MM.1S (cell line): Measurements from ENCODE around the gene MARCHF10.

Source experiments
- DNase-seq: peaks from one replicate; pipeline ENCODE4 v3.0.0-alpha.2; 2015
- H2AFZ ChIP-seq: fragments of 300-600 bp; sonication (generic); 2 replicates; pipeline ENCODE4 v1.6.0; 2016; ENCODE audit warnings: antibody characterized with exemption, low read length
- H3F3A ChIP-seq: fragments of 300-600 bp; sonication (generic); 2 replicates; pipeline ENCODE4 v1.6.1; 2016; ENCODE audit warnings: mild to moderate bottlenecking, antibody characterized with exemption, low read length, moderate library complexity, mixed read lengths; ENCODE audit not compliant: insufficient read depth
- H3K27ac ChIP-seq: fragments of 300-600 bp; sonication (generic); 2 replicates; pipeline ENCODE4 v1.5.1; 2016; ENCODE audit warnings: mild to moderate bottlenecking, low read length
- H3K27me3 ChIP-seq: fragments of 300-600 bp; sonication (generic); replicated peaks from 2 replicates; pipeline ENCODE4 v1.6.0; 2016; ENCODE audit warnings: low read length; ENCODE audit not compliant: insufficient read depth
- H3K36me3 ChIP-seq: fragments of 300-600 bp; sonication (generic); replicated peaks from 2 replicates; pipeline ENCODE4 v1.6.1; 2016; ENCODE audit warnings: mild to moderate bottlenecking, low read length, mixed read lengths; ENCODE audit not compliant: insufficient read depth
- H3K4me1 ChIP-seq: fragments of 300-600 bp; sonication (generic); 2 replicates; pipeline ENCODE4 v1.6.1; 2016; ENCODE audit warnings: low read length, mixed read lengths
- H3K4me2 ChIP-seq: fragments of 300-600 bp; sonication (generic); 2 replicates; pipeline ENCODE4 v1.6.0; 2016; ENCODE audit warnings: low read depth, low read length
- H3K4me3 ChIP-seq: fragments of 300-600 bp; sonication (generic); 2 replicates; pipeline ENCODE4 v1.5.1; 2016; ENCODE audit warnings: low read length, mixed read lengths
- H3K79me2 ChIP-seq: fragments of 300-600 bp; sonication (generic); 2 replicates; pipeline ENCODE4 v1.6.1; 2016; ENCODE audit warnings: mixed run types, low read length, mixed read lengths
- H3K9ac ChIP-seq: fragments of 300-600 bp; sonication (generic); 2 replicates; pipeline ENCODE4 v1.6.1; 2016; ENCODE audit warnings: low read length, mixed read lengths
- H3K9me2 ChIP-seq: fragments of 300-600 bp; sonication (generic); replicated peaks from 2 replicates; pipeline ENCODE4 v1.6.1; 2016; ENCODE audit warnings: mild to moderate bottlenecking, low read length, mixed read lengths; ENCODE audit not compliant: insufficient read depth
- H3K9me3 ChIP-seq: fragments of 300-600 bp; sonication (generic); replicated peaks from 2 replicates; pipeline ENCODE4 v1.6.1; 2016; ENCODE audit warnings: mild to moderate bottlenecking, low read length, mixed read lengths; ENCODE audit not compliant: insufficient read depth
- H4K20me1 ChIP-seq: fragments of 300-600 bp; sonication (generic); 2 replicates; pipeline ENCODE4 v1.6.1; 2016; ENCODE audit warnings: mild to moderate bottlenecking, low read length, moderate library complexity, mixed read lengths; ENCODE audit not compliant: insufficient read depth
- EZH2 ChIP-seq: fragments of 300-600 bp; sonication (generic); optimal IDR thresholded peaks from 2 replicates; pipeline ENCODE3; 2017; ENCODE audit warnings: low read depth, mild to moderate bottlenecking, antibody characterized with exemption, low read length, mixed read lengths
- EZH2phosphoT487 ChIP-seq: fragments of 300-600 bp; sonication (generic); IDR thresholded peaks from 2 replicates; pipeline ENCODE4 v1.6.1; 2018; ENCODE audit warnings: antibody characterized with exemption, low read length
- TF ChIP-seq, protein P1 (sequence below): fragments of 300-600 bp; sonication (generic); IDR thresholded peaks from 2 replicates; pipeline ENCODE4 v1.5.1; 2016; ENCODE audit warnings: antibody characterized with exemption, low read length, mixed read lengths

MARCHF10 gene

GRCh38 chr17:62825182-62825581 lies 17.1 kb upstream of the MARCHF10 start:
- Histone ChIP-seq H3K27me3 (no peaks in the 10 kb centered on the region), H2AFZ (no peak overlapping the region), H3K9me2 (no peaks in the 10 kb centered on the region), H4K20me1 (no peaks in the 10 kb centered on the region), H3K4me3 (no peak overlapping the region), H3K79me2 (no peaks in the 10 kb centered on the region), H3K27ac (no peak overlapping the region), H3K36me3 (no peaks in the 10 kb centered on the region), H3K9me3 (no peaks in the 10 kb centered on the region), H3K9ac (no peak overlapping the region), H3K4me1 (no peaks in the 10 kb centered on the region), H3F3A (no peaks in the 10 kb centered on the region), H3K4me2 (no peak overlapping the region)
- DNase-seq, result no peak
- TF ChIP-seq EZH2 (no peak), EZH2phosphoT487 (no peak)
- TF ChIP-seq, protein P1, sequence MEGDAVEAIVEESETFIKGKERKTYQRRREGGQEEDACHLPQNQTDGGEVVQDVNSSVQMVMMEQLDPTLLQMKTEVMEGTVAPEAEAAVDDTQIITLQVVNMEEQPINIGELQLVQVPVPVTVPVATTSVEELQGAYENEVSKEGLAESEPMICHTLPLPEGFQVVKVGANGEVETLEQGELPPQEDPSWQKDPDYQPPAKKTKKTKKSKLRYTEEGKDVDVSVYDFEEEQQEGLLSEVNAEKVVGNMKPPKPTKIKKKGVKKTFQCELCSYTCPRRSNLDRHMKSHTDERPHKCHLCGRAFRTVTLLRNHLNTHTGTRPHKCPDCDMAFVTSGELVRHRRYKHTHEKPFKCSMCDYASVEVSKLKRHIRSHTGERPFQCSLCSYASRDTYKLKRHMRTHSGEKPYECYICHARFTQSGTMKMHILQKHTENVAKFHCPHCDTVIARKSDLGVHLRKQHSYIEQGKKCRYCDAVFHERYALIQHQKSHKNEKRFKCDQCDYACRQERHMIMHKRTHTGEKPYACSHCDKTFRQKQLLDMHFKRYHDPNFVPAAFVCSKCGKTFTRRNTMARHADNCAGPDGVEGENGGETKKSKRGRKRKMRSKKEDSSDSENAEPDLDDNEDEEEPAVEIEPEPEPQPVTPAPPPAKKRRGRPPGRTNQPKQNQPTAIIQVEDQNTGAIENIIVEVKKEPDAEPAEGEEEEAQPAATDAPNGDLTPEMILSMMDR, result no peak

GRCh38 chr17:62824290-62825131 lies 16.4 kb upstream of the MARCHF10 start:
- Histone ChIP-seq H4K20me1 (no peaks in the 10 kb centered on the region), H3F3A (no peaks in the 10 kb centered on the region), H2AFZ (no peak overlapping the region), H3K4me1 (no peaks in the 10 kb centered on the region), H3K9me3 (no peaks in the 10 kb centered on the region), H3K36me3 (no peaks in the 10 kb centered on the region), H3K79me2 (no peaks in the 10 kb centered on the region), H3K27ac (no peak overlapping the region), H3K9ac (no peak overlapping the region), H3K4me2 (no peak overlapping the region), H3K4me3 (no peak overlapping the region), H3K27me3 (no peaks in the 10 kb centered on the region), H3K9me2 (no peaks in the 10 kb centered on the region)
- TF ChIP-seq EZH2, result no peak
- no peak for TF ChIP-seq EZH2phosphoT487
- TF ChIP-seq, protein P1, result no peak
- no peak for DNase-seq

DNA sequence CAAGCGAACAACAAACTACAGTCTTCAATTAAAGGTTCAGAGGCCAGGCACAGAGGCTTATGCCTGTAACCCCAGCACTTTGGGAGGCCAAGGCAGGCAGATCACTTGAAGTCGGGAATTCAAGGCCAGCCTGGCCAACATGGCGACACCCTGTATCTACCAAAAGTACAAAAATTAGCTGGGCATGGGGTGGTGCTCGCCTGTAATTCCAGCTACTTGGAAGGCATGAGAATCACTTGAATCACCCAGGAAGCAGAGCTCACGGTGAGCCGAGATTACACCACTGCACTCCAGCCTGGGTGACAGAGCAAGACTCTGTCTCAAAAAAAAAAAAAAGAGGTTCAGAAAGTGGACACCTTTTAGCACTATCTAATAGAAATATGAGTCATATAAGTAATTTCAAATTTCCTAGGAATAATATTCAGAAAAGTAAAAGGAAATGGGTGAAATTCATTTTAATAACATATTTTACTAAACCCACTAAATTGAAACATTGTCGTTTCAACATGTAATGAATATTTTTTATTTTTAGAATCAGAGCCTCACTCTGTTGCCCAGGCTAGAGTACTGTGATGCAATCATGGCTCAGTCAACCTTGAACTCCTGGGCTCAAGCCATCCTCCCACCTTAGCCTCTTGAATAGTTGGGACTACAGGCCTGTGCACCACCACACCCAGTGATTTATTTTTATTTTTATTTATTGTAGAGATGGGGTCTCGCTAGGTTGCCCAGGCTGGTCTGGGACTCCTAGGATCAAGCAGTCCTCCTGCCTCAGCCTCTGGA lies 15.2 kb upstream of the MARCHF10 start:
- no peak for DNase-seq
- Histone ChIP-seq H3F3A (no peaks in the 10 kb centered on the region), H3K27ac (no peak overlapping the region), H3K4me1 (no peaks in the 10 kb centered on the region), H2AFZ (no peak overlapping the region), H3K4me2 (no peak overlapping the region), H4K20me1 (no peaks in the 10 kb centered on the region), H3K27me3 (no peaks in the 10 kb centered on the region), H3K36me3 (no peaks in the 10 kb centered on the region), H3K4me3 (no peak overlapping the region), H3K9ac (no peak overlapping the region), H3K9me2 (no peaks in the 10 kb centered on the region), H3K9me3 (no peaks in the 10 kb centered on the region), H3K79me2 (no peaks in the 10 kb centered on the region)
- TF ChIP-seq, protein P1, result no peak
- TF ChIP-seq EZH2, result no peak
- TF ChIP-seq EZH2phosphoT487, result no peak
